Measurements from ENCODE around the gene SP7. TPM values are rescaled to one million over a fixed set of nuclear protein-coding genes. Genes with fewer than 3 reads are reported as not detected.
"Not testable (repeated sequence)": the region's sequence is repeated elsewhere in the genome, so short reads cannot be mapped to it uniquely, and the experiment has no call there.

SP7 gene
- total RNA-seq = not detected in 2 replicates

DNA sequence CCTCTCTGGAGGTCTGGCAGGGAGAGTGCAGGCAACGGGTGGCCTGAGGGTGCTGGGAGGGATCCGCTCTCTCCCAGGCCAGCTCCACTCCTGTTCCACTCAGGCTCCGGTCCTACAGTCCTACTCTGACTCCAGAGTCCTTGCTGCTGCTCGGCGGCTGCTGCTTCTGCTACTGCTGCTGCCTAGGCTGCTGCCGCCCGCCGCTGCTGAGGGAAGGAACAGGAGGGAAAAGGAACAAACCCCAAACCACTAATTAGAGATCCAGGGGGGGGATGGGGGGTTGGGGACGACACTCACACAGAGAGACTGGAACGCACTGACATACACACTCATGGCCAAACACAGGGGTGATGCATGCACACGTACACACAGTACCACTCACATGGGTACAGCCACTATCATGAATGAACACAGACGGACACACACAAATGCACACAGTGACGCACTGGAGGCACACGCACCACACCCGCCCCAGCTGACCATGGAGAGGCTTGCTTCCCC, at the start of gene SP7:
Gene SP7 (minus strand): TSS at position 174 of the 501 bp plus-strand sequence. CDS start 708 bp downstream, outside the sequence.
- DNase-seq (ENCODE audit: low read depth in 2 of 2) = no peak

DNA sequence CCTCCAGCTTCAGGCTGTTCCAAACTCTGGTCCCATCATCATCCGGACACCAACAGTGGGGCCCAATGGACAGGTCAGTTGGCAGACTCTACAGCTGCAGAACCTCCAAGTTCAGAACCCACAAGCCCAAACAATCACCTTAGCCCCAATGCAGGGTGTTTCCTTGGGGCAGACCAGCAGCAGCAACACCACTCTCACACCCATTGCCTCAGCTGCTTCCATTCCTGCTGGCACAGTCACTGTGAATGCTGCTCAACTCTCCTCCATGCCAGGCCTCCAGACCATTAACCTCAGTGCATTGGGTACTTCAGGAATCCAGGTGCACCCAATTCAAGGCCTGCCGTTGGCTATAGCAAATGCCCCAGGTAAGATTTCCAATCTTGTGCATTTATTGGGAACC, 47.1 kb upstream of the SP7 start:
- no peak for DNase-seq (ENCODE audit: low read depth in 2 of 2)

DNA sequence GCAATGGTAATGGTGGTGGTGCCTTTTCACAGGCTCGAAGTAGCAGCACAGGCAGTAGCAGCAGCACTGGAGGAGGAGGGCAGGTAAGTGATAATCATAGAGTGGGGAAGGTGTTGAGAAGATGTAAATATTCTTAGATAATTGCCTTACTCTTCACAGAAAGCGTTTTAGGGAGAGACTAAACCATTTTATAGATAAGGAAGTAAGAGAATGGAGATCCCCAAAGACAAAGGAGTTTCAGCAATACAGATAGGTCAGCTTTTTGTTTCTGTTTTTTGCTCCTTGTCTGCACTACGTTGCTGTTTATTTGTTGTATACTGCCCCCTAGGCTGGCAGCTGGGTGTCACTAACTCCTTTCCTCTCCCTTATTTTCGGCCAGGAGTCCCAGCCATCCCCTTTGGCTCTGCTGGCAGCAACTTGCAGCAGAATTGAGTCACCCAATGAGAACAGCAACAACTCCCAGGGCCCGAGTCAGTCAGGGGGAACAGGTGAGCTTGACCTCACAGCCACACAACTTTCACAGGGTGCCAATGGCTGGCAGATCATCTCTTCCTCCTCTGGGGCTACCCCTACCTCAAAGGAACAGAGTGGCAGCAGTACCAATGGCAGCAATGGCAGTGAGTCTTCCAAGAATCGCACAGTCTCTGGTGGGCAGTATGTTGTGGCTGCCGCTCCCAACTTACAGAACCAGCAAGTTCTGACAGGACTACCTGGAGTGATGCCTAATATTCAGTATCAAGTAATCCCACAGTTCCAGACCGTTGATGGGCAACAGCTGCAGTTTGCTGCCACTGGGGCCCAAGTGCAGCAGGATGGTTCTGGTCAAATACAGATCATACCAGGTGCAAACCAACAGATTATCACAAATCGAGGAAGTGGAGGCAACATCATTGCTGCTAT, 45.8 kb upstream of the SP7 start:
- peak in 1 of 2 donors; percentile 56 for DNase-seq (ENCODE audit: low read depth in 2 of 2)

DNA sequence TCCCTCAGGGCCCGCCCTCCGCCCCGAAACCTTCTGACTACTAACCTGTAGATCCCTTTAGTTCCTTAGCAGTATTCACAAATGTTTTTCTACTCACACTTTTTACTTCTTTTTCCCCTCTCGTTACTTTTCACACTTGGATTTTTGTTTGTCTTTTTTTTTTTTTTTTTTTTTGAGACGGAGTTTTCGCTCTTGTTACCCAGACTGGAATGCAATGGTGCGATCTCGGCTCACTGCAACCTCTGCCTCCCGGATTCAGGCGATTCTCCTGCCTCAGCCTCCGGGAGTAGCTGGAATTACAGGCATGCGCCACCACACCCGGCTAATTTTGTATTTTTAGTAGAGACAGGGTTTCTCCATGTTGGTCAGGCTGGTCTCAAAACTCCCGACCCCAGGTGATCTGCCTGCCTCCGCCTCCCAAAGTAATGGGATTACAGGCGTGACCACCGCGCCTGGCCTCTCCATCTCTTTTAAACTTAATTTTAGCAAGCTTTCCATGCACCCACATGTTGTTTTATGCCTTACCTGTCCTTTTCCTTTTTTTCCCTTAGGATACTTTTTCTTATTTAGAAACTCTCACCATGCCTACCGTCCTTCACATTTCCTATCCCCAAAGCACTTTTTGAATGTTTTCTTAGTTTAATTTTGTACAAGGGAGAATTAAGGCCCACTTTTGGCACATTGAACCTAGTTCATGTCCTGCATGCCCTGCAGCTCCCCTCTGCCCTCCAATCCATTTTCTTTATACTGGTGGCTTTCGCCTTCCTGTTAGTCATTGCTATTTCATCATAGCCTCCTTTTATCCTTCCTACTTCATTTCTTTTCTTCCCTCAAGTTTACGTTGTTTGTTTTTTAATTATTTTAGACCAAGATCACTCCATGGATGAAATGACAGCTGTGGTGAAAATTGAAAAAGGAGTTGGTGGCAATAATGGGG, 44.9 kb upstream of the SP7 start:
- peak in 1 of 2 donors; percentile 50 for DNase-seq (ENCODE audit: low read depth in 2 of 2)

DNA sequence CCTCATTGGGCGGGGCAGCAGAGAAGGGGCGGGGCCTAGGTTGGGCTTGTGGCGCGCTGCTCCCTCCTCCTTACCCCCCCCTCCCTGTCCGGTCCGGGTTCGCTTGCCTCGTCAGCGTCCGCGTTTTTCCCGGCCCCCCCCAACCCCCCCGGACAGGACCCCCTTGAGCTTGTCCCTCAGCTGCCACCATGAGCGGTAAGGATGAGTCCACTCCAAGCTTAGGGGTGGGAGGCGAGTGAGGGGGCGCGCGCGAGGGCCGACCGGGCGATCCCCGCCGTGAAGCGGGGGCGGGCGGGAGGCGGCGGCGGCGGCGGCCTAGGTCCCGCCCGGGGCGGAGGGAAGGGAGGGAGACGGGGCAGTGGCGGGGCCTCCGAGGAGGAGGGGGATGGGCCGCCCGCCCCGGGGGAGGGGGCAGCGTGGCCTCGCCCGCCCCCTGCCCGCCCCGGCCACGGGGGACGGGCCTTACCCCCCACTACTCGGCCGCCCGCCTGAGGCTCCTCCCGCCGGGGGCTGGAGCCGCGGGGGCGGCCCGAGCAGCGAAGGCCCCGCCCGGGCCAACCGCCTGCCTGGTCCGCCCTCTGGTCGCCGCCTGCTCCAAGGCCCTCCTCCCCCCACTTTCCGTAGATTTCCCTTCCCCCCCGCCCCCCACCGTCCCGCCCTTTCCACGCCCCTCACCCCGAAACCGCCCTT, 44.1 kb upstream of the SP7 start, which contains the start of gene SP1:
Gene SP1 (plus strand): TSS at position 73 of the 690 bp plus-strand sequence. CDS start 116 bp downstream, at position 189.
- peak; percentile 84 to 97 for DNase-seq (ENCODE audit: low read depth in 2 of 2)

DNA sequence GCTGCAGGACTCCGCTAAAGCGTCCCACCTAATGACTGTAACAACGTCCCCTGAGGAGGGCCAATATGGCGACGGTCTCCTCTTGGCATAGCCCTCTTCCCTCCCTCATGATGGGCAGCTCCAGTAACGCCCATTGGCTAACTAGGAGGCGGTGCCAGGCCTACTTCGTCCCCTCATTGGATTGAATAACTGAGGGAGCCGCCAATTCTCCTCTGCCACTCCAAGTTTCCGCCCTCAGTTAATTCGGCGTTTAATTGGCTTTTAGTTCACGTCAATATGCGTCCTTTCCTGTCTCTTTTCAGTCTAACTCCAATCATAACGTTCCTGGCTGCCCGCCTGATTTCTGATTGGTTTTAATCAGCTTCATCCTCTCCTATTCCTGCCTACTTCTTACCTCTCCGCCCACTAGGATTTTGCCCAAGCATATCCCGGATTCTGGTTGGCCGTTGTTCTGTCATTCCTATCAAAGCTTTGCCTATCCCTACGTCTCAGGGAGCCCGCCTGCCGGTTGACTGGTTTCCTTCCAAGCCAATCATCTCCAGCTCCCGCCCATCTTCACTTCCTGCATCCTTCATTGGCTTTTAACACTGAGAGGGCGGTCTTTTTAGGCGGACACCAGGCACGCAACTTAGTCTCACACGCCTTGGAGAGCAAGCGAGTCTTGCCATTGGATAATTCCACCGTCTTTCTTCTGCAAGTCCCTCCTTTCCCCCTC, 43.4 kb upstream of the SP7 start:
- peak; percentile 100 for DNase-seq (ENCODE audit: low read depth in 2 of 2)

DNA sequence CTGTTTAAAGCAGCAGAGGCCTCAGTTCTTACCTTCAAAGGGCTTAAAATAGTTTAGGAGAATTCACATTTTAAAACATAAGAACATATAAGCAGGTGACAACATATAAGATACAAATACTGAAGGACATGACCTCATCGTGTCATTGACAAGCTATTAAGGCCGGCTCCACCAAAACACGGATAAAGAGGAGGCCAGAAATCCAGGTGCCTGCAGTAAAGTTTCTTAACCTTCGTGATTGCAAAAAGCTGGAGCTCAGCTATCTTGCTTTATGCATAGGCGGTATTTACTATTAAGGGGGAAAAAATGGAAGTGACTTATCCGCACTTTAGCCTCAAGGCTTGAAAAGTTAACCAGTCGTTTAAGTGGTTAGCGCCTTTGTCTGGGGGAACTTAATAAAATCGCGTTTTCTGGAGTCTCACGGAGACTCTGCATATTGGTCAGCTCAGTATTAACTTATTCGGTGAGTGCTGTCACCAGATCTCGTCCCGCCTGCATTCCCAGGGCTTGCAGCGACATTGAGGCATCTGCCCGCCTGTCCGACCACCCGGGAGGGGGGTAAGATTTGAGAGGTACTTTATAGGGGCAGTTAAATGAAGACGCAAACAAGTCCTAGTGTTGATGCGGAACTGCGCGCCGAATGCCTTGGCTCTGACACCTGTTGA, 42.7 kb upstream of the SP7 start:
- peak in 1 of 2 donors; percentile 15 for DNase-seq (ENCODE audit: low read depth in 2 of 2)

DNA sequence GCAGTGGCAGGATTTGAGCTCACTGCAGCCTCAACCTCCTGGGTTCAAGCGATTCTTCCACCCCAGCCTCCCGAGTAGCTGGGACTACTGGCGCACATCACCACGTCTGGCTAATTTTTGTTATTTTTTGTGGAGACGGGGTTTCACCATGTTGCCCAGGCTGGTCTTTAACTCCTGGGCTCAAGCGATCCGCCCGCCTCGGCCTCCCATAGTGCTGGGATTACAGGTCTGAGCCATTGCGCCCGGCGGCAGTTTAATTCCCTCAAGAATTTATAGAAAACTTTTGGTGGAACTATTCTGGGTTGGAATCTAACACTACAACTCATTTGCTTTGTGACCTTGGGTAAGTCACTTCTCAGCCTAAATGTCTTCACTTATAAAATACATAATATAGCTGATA, 42.1 kb upstream of the SP7 start:
- DNase-seq (ENCODE audit: low read depth in 2 of 2) = no peak

DNA sequence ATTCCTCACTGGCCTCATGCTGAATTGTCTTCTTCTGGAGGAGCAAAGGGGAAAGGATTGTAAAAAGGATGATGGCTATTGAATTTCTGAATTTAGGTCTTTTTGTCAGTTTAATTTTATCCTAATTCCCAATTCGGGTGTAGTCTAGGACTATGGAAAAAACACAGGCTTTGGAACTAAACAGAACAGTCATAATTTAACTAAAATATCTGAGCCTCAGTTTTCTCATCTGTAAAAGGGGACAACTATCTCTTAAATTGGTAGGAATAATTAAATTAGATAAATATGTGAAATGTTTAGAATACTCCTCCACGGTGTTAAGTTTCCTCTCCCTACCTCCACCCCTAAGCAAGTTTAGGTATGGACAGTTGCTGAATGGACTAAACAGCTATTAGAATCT, 40.6 kb upstream of the SP7 start:
- DNase-seq (ENCODE audit: low read depth in 2 of 2) = no peak

DNA sequence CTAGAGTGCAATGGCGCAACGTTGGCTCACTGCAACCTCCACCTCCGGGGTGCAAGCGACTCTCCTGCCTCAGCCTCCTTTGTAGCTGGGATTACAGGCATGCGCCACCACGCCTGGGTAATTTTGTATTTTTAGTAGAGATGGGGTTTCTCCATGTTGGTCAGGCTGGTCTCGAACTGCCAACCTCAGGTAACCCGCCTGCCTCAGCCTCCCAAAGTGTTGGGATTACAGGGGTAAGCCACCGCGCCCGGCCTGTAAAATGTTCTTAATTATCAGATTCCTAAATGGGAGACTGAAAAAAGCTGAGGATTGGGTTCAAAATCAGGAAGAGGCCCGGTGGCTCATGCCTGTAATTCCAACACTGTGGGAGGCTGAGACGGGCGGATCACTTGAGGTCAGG, 38.1 kb upstream of the SP7 start:
- not testable (repeated sequence) for DNase-seq (ENCODE audit: low read depth in 2 of 2)

DNA sequence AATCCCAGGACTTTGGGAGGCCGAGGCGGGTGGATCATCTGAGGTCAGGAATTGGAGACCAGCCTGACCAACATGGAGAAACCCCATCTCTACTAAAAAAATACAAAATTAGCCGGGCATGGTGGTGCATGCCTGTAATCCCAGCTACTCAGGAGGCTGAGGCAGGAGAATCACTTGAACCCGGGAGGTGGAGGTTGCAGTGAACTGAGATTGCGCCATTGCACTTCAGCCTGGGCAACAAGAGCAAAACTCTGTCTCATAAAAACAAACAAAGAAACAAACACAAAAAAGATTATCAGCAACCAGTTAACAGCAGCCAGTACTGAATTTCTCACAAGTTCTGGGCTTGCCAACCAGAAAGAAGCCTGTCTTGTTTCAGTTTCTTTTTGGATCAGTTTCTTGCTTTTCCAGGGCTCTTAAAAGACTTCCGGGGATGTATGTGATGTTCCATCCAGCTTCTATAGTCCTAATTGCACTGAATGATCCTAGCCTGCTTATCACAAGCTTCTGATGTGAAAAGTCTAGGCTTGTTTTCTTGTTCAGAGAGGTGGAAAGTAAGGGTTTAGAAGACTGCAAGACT, 37.5 kb upstream of the SP7 start:
- DNase-seq (ENCODE audit: low read depth in 2 of 2) = not testable (repeated sequence)

DNA sequence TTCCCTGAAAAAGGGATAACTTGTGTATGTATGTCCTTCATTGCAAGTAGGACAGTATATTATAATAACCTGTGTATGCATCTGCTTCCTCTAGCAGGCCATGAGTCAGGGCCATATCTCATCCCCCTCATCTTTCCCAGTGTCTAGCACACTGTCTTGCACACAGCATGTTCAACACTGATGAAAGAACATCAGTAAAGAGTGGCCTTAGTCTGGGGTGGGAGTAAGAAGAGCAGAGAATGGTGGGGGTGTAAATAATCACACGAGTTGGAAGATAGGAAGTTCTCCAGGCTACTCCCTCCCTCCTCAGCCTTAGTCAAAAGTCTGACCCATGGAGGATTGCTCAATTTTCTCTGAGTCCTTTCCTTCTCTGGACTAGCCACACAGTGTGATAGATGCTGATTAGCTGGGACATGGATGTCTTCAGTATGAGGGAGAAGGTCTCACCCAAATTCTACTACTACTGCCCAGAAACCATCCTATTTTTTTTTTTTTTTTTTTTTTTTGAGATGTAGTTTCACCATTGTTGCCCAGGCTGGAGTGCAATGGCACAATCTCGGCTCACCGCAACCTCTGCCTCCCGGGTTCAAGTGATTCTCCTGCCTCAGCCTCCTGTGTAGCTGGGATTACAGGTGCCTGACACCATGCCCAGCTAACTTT, 29.2 kb upstream of the SP7 start:
- DNase-seq (ENCODE audit: low read depth in 2 of 2) = no peak

DNA sequence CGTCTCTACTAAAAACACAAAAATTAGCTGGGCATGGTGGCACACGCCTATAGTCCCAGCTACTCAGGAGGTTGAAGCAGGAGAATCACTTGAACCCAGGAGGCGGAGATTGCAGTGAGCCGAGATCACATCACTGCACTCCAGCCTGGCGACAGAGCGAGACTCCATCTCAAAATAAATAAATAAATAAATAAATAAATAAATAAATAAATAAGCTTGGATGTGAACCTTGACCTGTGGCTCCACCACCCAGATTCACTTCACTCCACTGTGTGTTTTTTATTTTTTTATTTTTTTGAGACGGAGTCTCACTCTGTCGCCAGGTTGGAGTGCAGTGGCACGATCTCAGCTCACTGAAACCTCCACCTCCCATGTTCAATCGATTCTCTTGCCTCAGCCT, 25.5 kb upstream of the SP7 start:
- DNase-seq (ENCODE audit: low read depth in 2 of 2) = not testable (repeated sequence)

DNA sequence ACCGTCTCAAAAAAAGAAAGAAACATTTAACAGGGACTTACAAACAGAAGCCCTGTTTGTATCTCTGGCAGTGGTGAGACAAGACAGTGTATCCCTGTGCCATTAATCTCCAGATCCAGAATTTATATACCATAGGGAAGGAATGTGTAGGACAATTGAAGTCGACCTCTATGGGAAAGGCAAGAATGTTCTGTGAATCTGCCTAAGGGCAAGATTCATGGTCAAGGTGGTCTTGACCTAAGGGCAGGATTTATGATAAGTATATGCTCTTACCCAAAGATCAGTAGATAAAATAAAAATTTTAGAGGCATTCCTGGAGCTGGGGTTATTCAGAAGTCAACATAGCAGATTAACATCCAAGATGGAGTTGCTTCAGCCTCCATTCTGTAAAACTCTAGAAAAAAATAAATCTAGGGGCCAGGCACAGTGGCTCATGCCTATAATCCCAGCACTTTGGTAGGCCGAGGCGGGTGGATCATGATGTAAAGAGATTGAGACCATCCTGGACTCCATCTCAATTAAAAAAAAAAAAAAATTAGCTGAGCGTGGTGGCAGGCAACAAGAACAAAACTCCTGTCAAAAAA, 22.8 kb upstream of the SP7 start:
- no peak for DNase-seq (ENCODE audit: low read depth in 2 of 2)

DNA sequence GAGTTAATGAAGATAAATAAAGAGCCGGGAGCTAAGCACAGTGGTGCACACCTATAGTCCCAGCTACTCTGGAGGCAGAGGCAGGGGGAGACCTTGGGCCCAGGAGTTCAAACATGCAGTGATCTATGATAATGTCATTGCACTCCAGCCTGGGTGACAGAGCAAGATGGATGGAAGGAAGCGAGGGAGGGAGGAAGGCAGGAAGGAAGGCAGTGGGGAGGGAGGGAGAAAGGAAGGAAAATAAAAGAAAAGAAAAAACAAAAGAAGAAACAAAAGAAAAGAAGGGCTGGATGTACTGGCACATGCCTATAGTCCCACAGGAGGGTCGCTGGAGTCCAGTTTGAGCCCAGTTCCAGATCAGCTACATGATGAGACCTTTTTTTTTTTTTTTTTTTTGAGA, 19.0 kb upstream of the SP7 start:
- DNase-seq (ENCODE audit: low read depth in 2 of 2) = no peak

DNA sequence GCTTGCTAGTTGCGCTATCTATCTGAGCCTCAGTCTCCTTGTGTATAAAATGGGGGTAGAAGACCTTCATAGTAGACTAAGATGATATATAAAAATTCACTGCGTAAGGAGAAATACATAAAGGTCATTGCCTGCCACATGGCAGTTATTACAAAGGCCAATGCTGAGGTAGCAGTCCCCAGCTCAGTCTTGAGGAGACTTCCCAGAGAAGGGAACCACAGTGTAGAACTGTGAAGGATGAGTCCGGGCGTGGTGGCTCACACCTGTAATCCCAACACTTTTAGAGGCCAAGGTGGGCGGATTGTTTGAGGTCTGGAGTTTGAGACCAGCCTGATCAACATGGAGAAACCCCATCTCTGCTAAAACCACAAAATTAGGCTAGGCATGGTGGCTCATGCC, 17.1 kb upstream of the SP7 start:
- DNase-seq (ENCODE audit: low read depth in 2 of 2) = no peak

DNA sequence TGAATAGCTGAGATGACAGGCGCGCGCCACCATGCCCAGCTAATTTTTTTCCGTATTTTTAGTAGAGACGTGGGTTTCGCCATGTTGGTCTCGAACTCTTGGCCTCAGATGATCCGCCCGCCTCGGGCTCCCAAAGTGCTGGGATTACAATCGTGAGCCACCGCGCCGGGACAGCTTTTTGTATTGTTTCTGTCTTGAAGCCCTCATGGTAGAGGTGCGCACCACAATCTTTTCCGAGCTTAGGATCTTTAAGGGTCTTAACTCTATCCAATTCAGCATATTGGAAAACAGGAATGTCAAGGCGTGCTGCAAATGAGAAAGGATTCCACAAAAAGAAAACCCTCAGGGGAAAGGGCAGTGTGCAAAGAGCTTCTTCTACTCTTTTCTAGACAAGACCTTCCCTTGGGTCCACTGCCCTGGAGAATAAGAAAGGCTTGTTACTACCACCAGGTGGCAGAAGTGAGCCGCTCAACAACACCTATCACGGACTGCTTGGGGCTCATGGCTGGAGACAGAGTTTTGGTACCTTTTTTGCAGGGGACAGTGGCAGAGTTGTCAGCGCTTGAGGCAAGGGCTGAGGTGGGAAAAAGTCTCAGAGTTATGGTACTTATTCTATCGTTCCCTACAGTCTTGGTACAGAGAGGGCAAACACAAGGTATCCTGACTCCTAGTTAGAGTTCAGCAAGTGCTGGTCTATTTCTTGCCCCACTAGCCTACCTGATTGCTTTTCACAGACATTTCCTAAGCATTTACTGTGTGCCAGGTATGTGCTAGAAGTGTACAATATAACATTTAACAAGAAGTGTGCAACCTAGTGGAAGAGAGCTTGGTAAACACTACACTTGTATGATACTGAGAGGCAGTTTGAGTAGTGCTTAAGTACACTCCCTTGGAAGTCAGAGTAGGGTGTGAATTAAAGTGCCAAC, 16.4 kb upstream of the SP7 start:
- DNase-seq (ENCODE audit: low read depth in 2 of 2) = peak; percentile 77 to 87

DNA sequence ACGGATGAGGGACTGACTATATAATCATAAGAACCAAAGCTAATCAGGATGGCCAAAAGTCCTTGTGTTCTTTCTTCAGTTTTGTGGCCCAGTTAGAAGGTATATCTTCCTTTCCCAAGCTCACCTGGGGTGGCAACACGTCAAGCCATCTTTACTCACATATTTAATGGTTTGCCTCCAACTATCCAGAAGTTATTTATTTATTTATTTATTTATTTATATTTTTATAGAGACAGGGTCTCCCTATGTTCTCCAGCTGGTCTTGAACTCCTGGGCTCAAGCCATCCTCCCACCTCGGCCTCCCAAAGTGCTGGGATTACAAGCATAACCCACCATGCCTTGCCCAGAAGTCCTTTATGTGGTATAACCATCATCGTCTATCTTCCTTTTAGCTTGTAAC, 11.8 kb upstream of the SP7 start:
- no peak for DNase-seq (ENCODE audit: low read depth in 2 of 2)

All from dermis microvascular lymphatic vessel endothelial cell (primary cell).